GM12801 (cell line): ENCODE results near the gene SETBP1.

Source experiments
- TF ChIP-seq, protein P1 (sequence below): IDR thresholded peaks from one replicate; pipeline ENCODE4 v1.5.1; 2011; ENCODE audit warnings: control low read depth; ENCODE audit not compliant: insufficient read length; ENCODE audit errors: extremely low read depth

The SETBP1 gene

DNA sequence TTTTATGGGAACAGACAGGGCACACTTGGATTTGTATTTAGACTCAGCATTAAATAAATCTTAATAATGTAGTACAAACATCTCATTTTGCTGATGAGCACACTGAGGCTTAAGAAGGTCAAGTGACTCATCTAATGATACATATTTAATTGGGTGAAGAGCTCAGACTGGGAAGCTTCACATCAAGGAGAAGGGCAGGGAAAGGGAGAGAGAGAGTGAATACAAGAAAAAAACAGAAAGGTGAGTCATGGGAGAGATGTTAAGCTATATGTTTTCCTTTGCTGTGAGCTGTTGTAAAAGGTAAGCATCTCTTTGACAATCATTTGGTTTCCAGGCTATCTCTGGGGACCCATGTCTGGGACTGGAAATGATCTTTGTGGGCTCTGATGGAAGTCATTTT, 277.8 kb downstream of the SETBP1 start:
- TF ChIP-seq, protein P1, sequence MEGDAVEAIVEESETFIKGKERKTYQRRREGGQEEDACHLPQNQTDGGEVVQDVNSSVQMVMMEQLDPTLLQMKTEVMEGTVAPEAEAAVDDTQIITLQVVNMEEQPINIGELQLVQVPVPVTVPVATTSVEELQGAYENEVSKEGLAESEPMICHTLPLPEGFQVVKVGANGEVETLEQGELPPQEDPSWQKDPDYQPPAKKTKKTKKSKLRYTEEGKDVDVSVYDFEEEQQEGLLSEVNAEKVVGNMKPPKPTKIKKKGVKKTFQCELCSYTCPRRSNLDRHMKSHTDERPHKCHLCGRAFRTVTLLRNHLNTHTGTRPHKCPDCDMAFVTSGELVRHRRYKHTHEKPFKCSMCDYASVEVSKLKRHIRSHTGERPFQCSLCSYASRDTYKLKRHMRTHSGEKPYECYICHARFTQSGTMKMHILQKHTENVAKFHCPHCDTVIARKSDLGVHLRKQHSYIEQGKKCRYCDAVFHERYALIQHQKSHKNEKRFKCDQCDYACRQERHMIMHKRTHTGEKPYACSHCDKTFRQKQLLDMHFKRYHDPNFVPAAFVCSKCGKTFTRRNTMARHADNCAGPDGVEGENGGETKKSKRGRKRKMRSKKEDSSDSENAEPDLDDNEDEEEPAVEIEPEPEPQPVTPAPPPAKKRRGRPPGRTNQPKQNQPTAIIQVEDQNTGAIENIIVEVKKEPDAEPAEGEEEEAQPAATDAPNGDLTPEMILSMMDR = no peak

DNA sequence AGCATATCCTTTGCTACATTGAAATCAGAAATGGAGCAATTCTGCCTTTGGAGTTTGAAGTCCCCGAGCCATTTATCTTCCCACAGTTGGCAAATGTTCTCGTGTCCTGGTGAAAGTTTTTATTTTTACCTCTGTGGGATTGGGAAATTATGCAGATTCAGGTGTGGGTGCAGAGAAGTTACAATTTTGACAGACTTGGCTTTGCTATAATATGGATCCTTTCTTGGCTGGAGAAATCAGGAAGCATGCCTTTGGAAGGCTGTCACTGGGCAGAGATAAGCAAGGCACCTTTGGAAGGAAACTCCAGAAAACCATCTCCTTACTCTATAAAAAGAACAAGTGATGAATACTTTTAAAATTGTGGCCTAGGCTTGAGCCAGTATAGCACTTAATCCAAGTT, 278.3 kb downstream of the SETBP1 start:
- TF ChIP-seq, protein P1 = no peak

DNA sequence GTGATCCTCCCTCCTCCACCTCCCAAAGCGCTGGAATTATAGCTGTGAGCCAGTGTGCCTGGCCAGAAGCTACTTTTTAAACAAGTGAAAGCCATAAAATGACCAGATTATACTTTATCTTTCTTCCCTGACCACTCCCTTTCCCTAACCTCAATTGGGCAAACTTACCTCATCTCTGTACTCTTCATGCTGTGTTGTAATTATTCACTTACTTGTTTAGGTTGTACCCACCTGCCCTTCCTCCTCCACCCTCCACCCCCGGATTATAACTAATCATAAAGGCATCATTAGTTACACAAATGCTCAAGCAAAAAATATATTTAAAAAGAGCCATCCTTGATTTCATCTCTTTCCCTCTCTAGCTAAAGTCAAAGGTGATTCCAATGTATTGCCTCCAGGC, 279.9 kb downstream of the SETBP1 start:
- TF ChIP-seq, protein P1 = no peak

DNA sequence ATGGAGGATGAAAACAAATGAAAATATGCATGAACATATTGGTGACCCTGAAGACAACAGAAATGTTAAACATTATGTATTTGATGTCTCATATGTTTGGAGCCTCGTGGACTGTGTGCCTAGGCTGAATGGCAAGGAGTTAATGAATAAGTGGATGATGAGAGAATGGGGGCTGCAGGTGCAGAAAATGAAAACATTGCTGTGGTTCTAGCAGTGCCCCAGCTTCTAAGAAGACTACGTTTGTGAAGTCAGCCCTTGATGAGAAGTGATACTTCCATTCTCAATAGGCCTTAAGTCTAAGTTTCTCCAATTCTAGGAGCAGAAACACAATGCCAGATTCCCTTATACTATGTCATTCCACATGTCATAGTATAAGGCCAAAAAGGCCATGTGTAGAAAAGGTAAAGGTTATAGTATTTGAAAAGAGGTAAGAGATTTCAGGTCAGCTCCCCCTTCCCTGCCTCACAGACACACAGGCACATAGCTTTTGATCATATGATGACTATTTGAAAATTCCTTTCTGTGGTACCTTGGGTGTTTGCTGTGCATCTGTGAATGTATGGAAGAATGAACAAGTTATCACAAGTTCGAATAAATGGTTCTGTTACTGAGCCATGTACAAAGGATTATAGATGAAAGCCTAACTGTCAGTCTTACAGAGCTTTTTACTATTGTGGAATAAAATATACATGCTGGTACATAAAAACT, 280.8 kb downstream of the SETBP1 start:
- TF ChIP-seq, protein P1 = no peak

DNA sequence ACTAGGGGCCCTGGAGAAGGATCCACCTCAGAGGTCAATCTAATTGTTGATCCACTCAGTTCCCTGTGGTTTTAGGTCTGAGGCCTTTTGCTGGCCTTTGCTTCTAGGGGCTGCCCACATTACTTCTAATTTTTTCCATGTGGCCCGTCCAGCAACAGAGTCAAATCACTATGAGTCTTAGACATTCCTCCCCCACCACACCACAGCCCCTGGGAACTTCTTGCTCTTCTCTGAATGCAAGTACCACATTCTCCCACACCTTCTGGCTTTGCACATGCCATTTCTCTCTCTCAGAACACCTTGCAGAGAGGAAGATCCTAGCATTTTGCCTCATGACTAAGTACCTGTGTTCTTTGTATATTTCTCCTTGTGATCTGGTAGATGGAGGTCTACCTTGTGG, 286.9 kb downstream of the SETBP1 start:
- TF ChIP-seq, protein P1 = no peak

DNA sequence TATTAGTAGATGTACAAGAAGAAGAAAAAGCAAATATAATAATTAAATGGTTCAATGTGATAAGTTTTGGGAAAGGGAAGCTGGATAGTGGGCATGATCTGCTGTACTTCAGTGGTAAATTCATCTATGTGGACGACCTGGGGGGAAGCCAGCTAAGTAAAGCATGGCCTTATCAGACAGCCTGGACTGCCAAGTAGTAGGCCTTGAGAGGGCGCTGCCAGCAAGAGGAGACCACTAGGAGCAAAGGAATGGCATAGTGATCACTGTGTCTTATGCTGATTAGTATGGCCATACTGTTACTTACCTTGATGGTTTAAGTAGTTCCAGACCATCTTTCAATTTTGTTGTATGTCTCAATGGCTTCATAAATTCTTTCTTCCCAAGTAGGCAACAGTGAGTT, 287.6 kb downstream of the SETBP1 start:
- TF ChIP-seq, protein P1 = no peak

DNA sequence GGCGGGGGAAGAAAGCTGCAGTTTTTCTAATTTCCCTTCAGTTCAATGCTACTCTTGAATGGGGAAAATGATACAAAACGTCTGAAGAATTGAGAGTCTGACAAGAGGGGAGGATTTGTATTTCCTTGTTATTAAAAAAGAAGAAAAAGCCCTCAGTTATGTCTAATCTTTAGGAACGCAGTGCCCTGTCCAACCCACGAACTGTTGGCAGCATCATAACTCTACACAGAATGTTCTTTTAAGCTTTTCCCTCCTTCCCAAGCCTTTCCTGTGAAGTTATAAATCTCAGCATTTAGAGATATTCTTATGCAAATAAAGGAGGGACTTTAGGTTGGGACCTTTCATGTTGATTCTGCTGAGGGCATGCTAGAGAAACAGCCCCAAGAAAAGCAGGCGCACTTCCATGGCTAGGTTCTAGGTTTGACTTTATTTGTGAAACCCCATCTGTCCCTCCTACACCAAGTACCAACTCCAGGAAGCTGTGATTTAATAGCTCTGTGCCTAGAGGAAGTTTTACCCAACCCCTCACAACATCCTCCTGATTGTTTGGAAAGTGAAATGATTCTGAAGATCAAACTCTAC, 288.6 kb downstream of the SETBP1 start:
- TF ChIP-seq, protein P1 = no peak
